MM.1S (cell line): ENCODE data around the gene ADCY2.

ENCODE experiments used
- DNase-seq: peaks from one replicate; pipeline ENCODE4 v3.0.0-alpha.2; 2015
- H2AFZ ChIP-seq: fragments of 300-600 bp; sonication (generic); 2 replicates; pipeline ENCODE4 v1.6.0; 2016; ENCODE audit warnings: antibody characterized with exemption, low read length
- H3F3A ChIP-seq: fragments of 300-600 bp; sonication (generic); 2 replicates; pipeline ENCODE4 v1.6.1; 2016; ENCODE audit warnings: mild to moderate bottlenecking, antibody characterized with exemption, low read length, moderate library complexity, mixed read lengths; ENCODE audit not compliant: insufficient read depth
- H3K27ac ChIP-seq: fragments of 300-600 bp; sonication (generic); 2 replicates; pipeline ENCODE4 v1.5.1; 2016; ENCODE audit warnings: mild to moderate bottlenecking, low read length
- H3K27me3 ChIP-seq: fragments of 300-600 bp; sonication (generic); replicated peaks from 2 replicates; pipeline ENCODE4 v1.6.0; 2016; ENCODE audit warnings: low read length; ENCODE audit not compliant: insufficient read depth
- H3K36me3 ChIP-seq: fragments of 300-600 bp; sonication (generic); replicated peaks from 2 replicates; pipeline ENCODE4 v1.6.1; 2016; ENCODE audit warnings: mild to moderate bottlenecking, low read length, mixed read lengths; ENCODE audit not compliant: insufficient read depth
- H3K4me1 ChIP-seq: fragments of 300-600 bp; sonication (generic); 2 replicates; pipeline ENCODE4 v1.6.1; 2016; ENCODE audit warnings: low read length, mixed read lengths
- H3K4me2 ChIP-seq: fragments of 300-600 bp; sonication (generic); 2 replicates; pipeline ENCODE4 v1.6.0; 2016; ENCODE audit warnings: low read depth, low read length
- H3K4me3 ChIP-seq: fragments of 300-600 bp; sonication (generic); 2 replicates; pipeline ENCODE4 v1.5.1; 2016; ENCODE audit warnings: low read length, mixed read lengths
- H3K79me2 ChIP-seq: fragments of 300-600 bp; sonication (generic); 2 replicates; pipeline ENCODE4 v1.6.1; 2016; ENCODE audit warnings: mixed run types, low read length, mixed read lengths
- H3K9ac ChIP-seq: fragments of 300-600 bp; sonication (generic); 2 replicates; pipeline ENCODE4 v1.6.1; 2016; ENCODE audit warnings: low read length, mixed read lengths
- H3K9me2 ChIP-seq: fragments of 300-600 bp; sonication (generic); replicated peaks from 2 replicates; pipeline ENCODE4 v1.6.1; 2016; ENCODE audit warnings: mild to moderate bottlenecking, low read length, mixed read lengths; ENCODE audit not compliant: insufficient read depth
- H3K9me3 ChIP-seq: fragments of 300-600 bp; sonication (generic); replicated peaks from 2 replicates; pipeline ENCODE4 v1.6.1; 2016; ENCODE audit warnings: mild to moderate bottlenecking, low read length, mixed read lengths; ENCODE audit not compliant: insufficient read depth
- H4K20me1 ChIP-seq: fragments of 300-600 bp; sonication (generic); 2 replicates; pipeline ENCODE4 v1.6.1; 2016; ENCODE audit warnings: mild to moderate bottlenecking, low read length, moderate library complexity, mixed read lengths; ENCODE audit not compliant: insufficient read depth
- CTCF ChIP-seq: fragments of 300-600 bp; sonication (generic); IDR thresholded peaks from 2 replicates; pipeline ENCODE4 v1.5.1; 2016; ENCODE audit warnings: antibody characterized with exemption, low read length, mixed read lengths
- EZH2 ChIP-seq: fragments of 300-600 bp; sonication (generic); optimal IDR thresholded peaks from 2 replicates; pipeline ENCODE3; 2017; ENCODE audit warnings: low read depth, mild to moderate bottlenecking, antibody characterized with exemption, low read length, mixed read lengths
- EZH2phosphoT487 ChIP-seq: fragments of 300-600 bp; sonication (generic); IDR thresholded peaks from 2 replicates; pipeline ENCODE4 v1.6.1; 2018; ENCODE audit warnings: antibody characterized with exemption, low read length

The ADCY2 gene

DNA sequence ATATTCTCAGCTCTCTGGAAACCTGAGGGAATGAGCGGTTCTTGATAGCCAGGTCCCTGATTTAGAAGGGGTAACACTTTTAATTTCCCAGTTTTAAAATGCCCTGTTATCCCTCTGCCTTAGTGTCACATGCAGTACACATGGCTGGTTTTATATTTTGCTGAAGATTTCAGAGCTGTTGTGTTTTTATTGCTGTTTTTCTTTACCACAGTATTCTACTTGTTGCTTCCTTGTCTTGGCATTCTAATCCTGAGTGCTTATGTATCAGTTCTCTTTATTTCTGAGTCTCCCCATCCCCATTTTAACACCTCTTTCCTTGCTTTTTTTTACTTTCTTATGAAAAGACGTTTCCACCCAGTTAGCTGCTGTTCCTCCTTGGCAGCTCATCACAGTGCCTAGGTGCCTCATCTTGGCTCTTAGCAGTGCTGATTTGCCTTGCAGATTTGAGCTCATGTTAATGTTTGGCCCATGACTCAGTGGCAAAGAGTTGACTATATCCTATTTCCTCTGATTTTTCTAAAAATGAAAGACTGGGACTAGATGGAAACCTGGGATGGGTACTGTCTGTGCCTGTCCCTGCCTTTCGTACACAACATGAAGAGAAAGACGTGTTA is 476.7 kb downstream of the ADCY2 start:
- H3K4me1 ChIP-seq: peaks cover 42% of the 10 kb centered on the region
- no peak overlapping the region for H2AFZ ChIP-seq
- peaks cover 30% of the 10 kb centered on the region for H4K20me1 ChIP-seq
- peaks cover 94% of the 10 kb centered on the region for H3K79me2 ChIP-seq
- TF ChIP-seq EZH2 (no peak), CTCF (no peak), EZH2phosphoT487 (no peak)
- peak overlapping the region; percentile 92 for H3K27ac ChIP-seq
- peak overlapping the region; percentile 88 for H3K4me2 ChIP-seq
- H3F3A ChIP-seq: peaks cover 48% of the 10 kb centered on the region
- H3K4me3 ChIP-seq: peak overlapping the region; percentile 46
- H3K9ac ChIP-seq: peak overlapping the region; percentile 51
- H3K9me2 ChIP-seq: no peaks in the 10 kb centered on the region
- no peaks in the 10 kb centered on the region for H3K9me3 ChIP-seq
- peak; percentile 23 for DNase-seq
- H3K27me3 ChIP-seq: no peaks in the 10 kb centered on the region
- H3K36me3 ChIP-seq: peaks cover 29% of the 10 kb centered on the region

- H4K20me1 ChIP-seq: peaks cover 30% of the 10 kb centered on the region
Measured at GRCh38 chr5:7873216-7873615, 477.3 kb downstream of the ADCY2 start.

DNA sequence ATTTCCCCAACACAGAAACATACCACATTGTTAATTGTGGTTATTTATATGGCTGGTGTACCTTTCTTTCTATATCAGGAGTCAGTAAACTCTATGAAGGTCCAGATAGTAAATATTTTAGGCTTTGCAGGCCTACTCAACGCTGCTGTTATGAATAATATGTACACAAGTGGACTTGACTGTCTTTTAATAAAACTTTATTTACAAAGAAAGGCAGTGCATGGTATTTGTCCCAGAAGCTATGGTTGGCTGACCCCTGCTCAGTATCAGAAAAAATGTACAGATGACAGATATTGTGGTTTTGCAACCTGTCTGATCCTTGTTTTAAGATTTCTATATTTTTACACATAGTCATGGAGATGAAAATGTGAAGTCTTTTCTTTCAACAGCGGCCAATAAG is 478.7 kb downstream of the ADCY2 start:
- Histone ChIP-seq H2AFZ (no peak overlapping the region), H3K27ac (no peak overlapping the region), H4K20me1 (peaks cover 41% of the 10 kb centered on the region), H3K79me2 (peaks cover 94% of the 10 kb centered on the region), H3K4me2 (peak overlapping the region; percentile 88; the same call in 1 of the 2 replicates), H3K9me2 (no peaks in the 10 kb centered on the region), H3K4me3 (no peak overlapping the region), H3K36me3 (peaks cover 44% of the 10 kb centered on the region), H3K9ac (no peak overlapping the region), H3K4me1 (peaks cover 42% of the 10 kb centered on the region), H3K9me3 (no peaks in the 10 kb centered on the region), H3K27me3 (no peaks in the 10 kb centered on the region), H3F3A (peaks cover 43% of the 10 kb centered on the region)
- TF ChIP-seq EZH2 (no peak), EZH2phosphoT487 (no peak), CTCF (no peak)
- no peak for DNase-seq

More at GRCh38 chr5:7873216-7873615, 477.3 kb downstream of the ADCY2 start:
- peaks cover 35% of the 10 kb centered on the region for H3K36me3 ChIP-seq
- peaks cover 39% of the 10 kb centered on the region for H3K4me1 ChIP-seq
- TF ChIP-seq EZH2 (no peak), EZH2phosphoT487 (no peak), CTCF (no peak)
- H3K27me3 ChIP-seq: no peaks in the 10 kb centered on the region
- no peaks in the 10 kb centered on the region for H3K9me2 ChIP-seq
- H3K9ac ChIP-seq: peak overlapping the region; percentile 51
- peaks cover 48% of the 10 kb centered on the region for H3F3A ChIP-seq
- H3K9me3 ChIP-seq: no peaks in the 10 kb centered on the region
- peak overlapping the region; percentile 46 for H3K4me3 ChIP-seq
- peak; percentile 77 for DNase-seq
- H3K27ac ChIP-seq: peak overlapping the region; percentile 92
- peaks cover 94% of the 10 kb centered on the region for H3K79me2 ChIP-seq
- H3K4me2 ChIP-seq: peak overlapping the region; percentile 88
- no peak overlapping the region for H2AFZ ChIP-seq
